ENCODE results near the gene PRKCH. TPM values are rescaled to one million over a fixed set of nuclear protein-coding genes. Genes with fewer than 3 reads are reported as not detected.

PRKCH gene
- total RNA-seq, 1 experiment from 2014 or later = 5.2 TPM

DNA sequence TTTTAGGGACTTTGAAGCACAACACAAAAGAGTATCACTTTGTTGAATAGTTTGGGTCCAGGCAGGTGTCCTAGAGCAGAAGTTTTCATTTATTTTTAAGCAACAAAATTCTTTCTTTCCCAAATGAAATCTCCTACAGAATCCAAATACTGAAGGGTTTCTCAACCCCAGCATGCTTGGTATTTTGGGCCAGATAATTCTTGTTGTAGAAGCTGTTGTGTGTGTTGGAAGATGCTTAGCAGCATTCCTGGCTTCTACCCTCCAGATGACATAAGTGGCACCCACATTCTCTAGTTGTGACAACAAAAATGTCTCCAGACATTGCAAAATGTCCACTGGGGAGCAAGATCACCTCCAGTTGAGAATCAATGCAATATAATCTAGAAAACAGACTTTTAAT is 97.8 kb downstream of the PRKCH start:
- Histone ChIP-seq H3K9ac (ENCODE audit: extremely low read depth, insufficient read length, low read length) (no peak overlapping the region), H2AK5ac (ENCODE audit: insufficient read length, low read length) (no peak overlapping the region), H3K27ac (ENCODE audit: insufficient read length, low read depth, low read length) (no peak overlapping the region), H3K79me1 (ENCODE audit: insufficient read depth, low read depth, low read length, poor library complexity, severe bottlenecking) (no peaks in the 10 kb centered on the region), H3K56ac (ENCODE audit: insufficient read length, low read depth, low read length) (no peak overlapping the region), H3K18ac (ENCODE audit: insufficient read length, low read depth, low read length) (no peak overlapping the region), H3K14ac (ENCODE audit: insufficient read depth, low read length) (no peak overlapping the region), H2BK120ac (ENCODE audit: low read depth, low read length, poor library complexity, severe bottlenecking) (no peak overlapping the region), H4K91ac (ENCODE audit: insufficient read length, low read depth, low read length) (no peak overlapping the region), H4K20me1 (ENCODE audit: control insufficient read depth, insufficient read depth, insufficient read length) (peaks cover 2% of the 10 kb centered on the region), H2BK20ac (ENCODE audit: low read depth, low read length, poor library complexity, severe bottlenecking) (no peak overlapping the region), H2BK5ac (ENCODE audit: insufficient read length, low read length) (no peak overlapping the region), H3K9me3 (ENCODE audit: control insufficient read depth, low read depth, low read length) (no peaks in the 10 kb centered on the region), H2BK15ac (ENCODE audit: low read depth, low read length) (no peak overlapping the region), H4K5ac (ENCODE audit: insufficient read length, low read depth, low read length) (no peak overlapping the region), H3K4me1 (ENCODE audit: insufficient read depth, low read length) (no peaks in the 10 kb centered on the region), H3K79me2 (ENCODE audit: insufficient read depth, low read length) (no peaks in the 10 kb centered on the region), H3K23ac (ENCODE audit: insufficient read length, low read depth, low read length) (no peak overlapping the region), H3T11ph (ENCODE audit: low read length) (no peak overlapping the region), H3K27me3 (ENCODE audit: insufficient read depth, low read length) (no peaks in the 10 kb centered on the region), H2AFZ (ENCODE audit: low read length) (no peak overlapping the region), H3K4me2 (ENCODE audit: insufficient read depth, insufficient read length, low read length) (no peak overlapping the region), H4K8ac (replicated peaks; ENCODE audit: insufficient read length, low read depth, low read length) (no peak overlapping the region), H2BK12ac (ENCODE audit: insufficient read length, low read depth, low read length) (no peak overlapping the region), H3K23me2 (ENCODE audit: insufficient read length, low read depth, low read length, poor library complexity, severe bottlenecking) (no peaks in the 10 kb centered on the region), H3K4ac (ENCODE audit: low read depth, low read length) (no peak overlapping the region)
- DNase-seq = no peak
- Mint-ChIP-seq H3K9me3 (peaks cover under 1 to 2% of the 10 kb centered on the region in 2 experiments; a peak in 3 of 5 replicates), H3K27me3 (ENCODE audit: low read depth) (no peaks in the 10 kb centered on the region), H3K4me1 (peaks cover 8 to 12% of the 10 kb centered on the region in 2 experiments), H3K36me3 (ENCODE audit: insufficient read depth in 1 of 3, low read depth in 3 of 3) (peaks cover 0 to 1% (median 0%) of the 10 kb centered on the region in 3 experiments; a peak in 1 of 7 replicates), H3K27ac (no peak overlapping the region; a peak in 1 of 7 replicates), H3K4me3 (no peak overlapping the region)
- TF ChIP-seq, protein P1, sequence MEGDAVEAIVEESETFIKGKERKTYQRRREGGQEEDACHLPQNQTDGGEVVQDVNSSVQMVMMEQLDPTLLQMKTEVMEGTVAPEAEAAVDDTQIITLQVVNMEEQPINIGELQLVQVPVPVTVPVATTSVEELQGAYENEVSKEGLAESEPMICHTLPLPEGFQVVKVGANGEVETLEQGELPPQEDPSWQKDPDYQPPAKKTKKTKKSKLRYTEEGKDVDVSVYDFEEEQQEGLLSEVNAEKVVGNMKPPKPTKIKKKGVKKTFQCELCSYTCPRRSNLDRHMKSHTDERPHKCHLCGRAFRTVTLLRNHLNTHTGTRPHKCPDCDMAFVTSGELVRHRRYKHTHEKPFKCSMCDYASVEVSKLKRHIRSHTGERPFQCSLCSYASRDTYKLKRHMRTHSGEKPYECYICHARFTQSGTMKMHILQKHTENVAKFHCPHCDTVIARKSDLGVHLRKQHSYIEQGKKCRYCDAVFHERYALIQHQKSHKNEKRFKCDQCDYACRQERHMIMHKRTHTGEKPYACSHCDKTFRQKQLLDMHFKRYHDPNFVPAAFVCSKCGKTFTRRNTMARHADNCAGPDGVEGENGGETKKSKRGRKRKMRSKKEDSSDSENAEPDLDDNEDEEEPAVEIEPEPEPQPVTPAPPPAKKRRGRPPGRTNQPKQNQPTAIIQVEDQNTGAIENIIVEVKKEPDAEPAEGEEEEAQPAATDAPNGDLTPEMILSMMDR (conservative IDR thresholded peaks at IDR 0.05) = no peak
